Mesendoderm (in vitro differentiated cells): Measurements from ENCODE around the gene UHRF1.

Experiments
- DNase-seq: peaks from one replicate; pipeline ENCODE4 v3.0.0; 2013
- H2AK5ac ChIP-seq: 2 replicates; pipeline ENCODE4 v1.6.1; 2013; ENCODE audit warnings: low read length, inconsistent platforms
- H2BK120ac ChIP-seq: 2 replicates; pipeline ENCODE4 v1.6.1; 2013; ENCODE audit warnings: low read depth, mild to moderate bottlenecking, low read length, moderate library complexity, mixed read lengths
- H2BK15ac ChIP-seq: replicated peaks from 2 replicates; pipeline ENCODE4 v1.6.1; 2013; ENCODE audit warnings: low read depth, mild to moderate bottlenecking, moderate library complexity
- H2BK5ac ChIP-seq: 2 replicates; pipeline ENCODE4 v1.6.1; 2013; ENCODE audit warnings: low read length, inconsistent platforms
- H3K18ac ChIP-seq: 2 replicates; pipeline ENCODE4 v1.6.1; 2013; ENCODE audit warnings: mild to moderate bottlenecking, low read length, mixed read lengths
- H3K23ac ChIP-seq: one replicate; pipeline ENCODE4 v1.6.1; 2013; ENCODE audit warnings: low read length
- H3K27ac ChIP-seq: 2 replicates; pipeline ENCODE4 v1.5.1; 2013; ENCODE audit warnings: low read depth, mild to moderate bottlenecking, inconsistent platforms, low read length, moderate library complexity
- H3K27me3 ChIP-seq: 2 replicates; pipeline ENCODE4 v1.6.1; 2013; ENCODE audit warnings: low read length, control low read depth, mild to moderate bottlenecking, inconsistent platforms; ENCODE audit not compliant: insufficient read depth, poor library complexity
- H3K36me3 ChIP-seq: 2 replicates; pipeline ENCODE4 v1.6.1; 2013; ENCODE audit warnings: low read length, inconsistent platforms; ENCODE audit not compliant: control insufficient read depth, insufficient read depth
- H3K4ac ChIP-seq: one replicate; pipeline ENCODE4 v1.6.1; 2013; ENCODE audit warnings: low read depth, mild to moderate bottlenecking, low read length, moderate library complexity
- H3K4me1 ChIP-seq: 2 replicates; pipeline ENCODE4 v1.6.1; 2013; ENCODE audit warnings: low read depth, low read length, inconsistent platforms; ENCODE audit not compliant: control insufficient read depth
- H3K4me2 ChIP-seq: 2 replicates; pipeline ENCODE4 v1.6.1; 2013; ENCODE audit warnings: low read length
- H3K4me3 ChIP-seq: 2 replicates; pipeline ENCODE4 v1.5.1; 2013; ENCODE audit warnings: mild to moderate bottlenecking, low read length
- H3K56ac ChIP-seq: one replicate; pipeline ENCODE4 v1.6.1; 2013; ENCODE audit warnings: low read length
- H3K79me1 ChIP-seq: 2 replicates; pipeline ENCODE4 v1.6.1; 2013; ENCODE audit warnings: low read length, inconsistent platforms
- H3K79me2 ChIP-seq: 2 replicates; pipeline ENCODE4 v1.6.1; 2013; ENCODE audit warnings: mild to moderate bottlenecking, low read length; ENCODE audit not compliant: control insufficient read depth, insufficient read depth
- H3K9ac ChIP-seq: 2 replicates; pipeline ENCODE4 v1.6.1; 2013; ENCODE audit warnings: low read length, inconsistent platforms
- H4K5ac ChIP-seq: one replicate; pipeline ENCODE4 v1.6.1; 2013; ENCODE audit warnings: low read length
- H4K8ac ChIP-seq: one replicate; pipeline ENCODE4 v1.6.1; 2013; ENCODE audit warnings: low read depth, mild to moderate bottlenecking, control low read depth, low read length, moderate library complexity
- WGBS: extraction: QIAGEN DNeasy Blood & Tissue Kit; methylation state at CpG from one replicate; pipeline ENCODE4 v1.1.7; 2013; ENCODE audit warnings: low lambda C conversion rate, missing lambda C conversion rate; ENCODE audit not compliant: insufficient coverage; ENCODE audit errors: extremely low coverage; 5-methylcytosine and 5-hydroxymethylcytosine counted together

The UHRF1 gene

GRCh38 chr19:4904481-4904880, 4.8 kb upstream of the UHRF1 start:
- Histone ChIP-seq H3K79me1 (no peaks in the 10 kb centered on the region), H3K36me3 (no peaks in the 10 kb centered on the region), H3K4me2 (no peak overlapping the region), H2BK15ac (no peak overlapping the region), H3K27me3 (no peaks in the 10 kb centered on the region), H3K23ac (no peak overlapping the region), H4K5ac (no peak overlapping the region), H3K4me3 (no peak overlapping the region), H3K9ac (no peak overlapping the region), H3K79me2 (no peaks in the 10 kb centered on the region), H2AK5ac (no peak overlapping the region), H2BK5ac (no peak overlapping the region), H3K4me1 (no peaks in the 10 kb centered on the region), H3K56ac (no peak overlapping the region), H3K27ac (no peak overlapping the region), H2BK120ac (no peak overlapping the region), H4K8ac (no peak overlapping the region), H3K18ac (no peak overlapping the region), H3K4ac (no peak overlapping the region)
- no CpG with 5 or more reads among the region's 3 CpGs for WGBS
- DNase-seq = no peak

DNA sequence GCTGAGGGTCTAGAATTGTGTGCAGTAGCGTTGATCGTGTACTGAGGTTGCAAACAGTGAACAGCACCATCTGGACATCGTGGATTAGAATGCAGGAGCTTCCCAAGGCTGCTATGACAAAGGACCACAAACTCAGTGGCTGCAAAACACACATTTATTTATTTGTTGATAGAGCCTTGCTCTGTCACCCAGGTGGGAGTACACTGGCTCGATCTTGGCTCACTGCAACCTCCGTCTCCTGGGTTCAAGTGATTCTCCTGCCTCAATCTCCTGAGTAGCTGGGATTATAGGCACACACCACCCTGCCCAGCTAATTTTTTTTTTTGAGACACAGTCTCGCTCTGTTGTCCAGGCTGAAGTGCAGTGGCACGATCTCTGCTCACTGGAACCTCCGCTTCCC, 2.3 kb upstream of the UHRF1 start:
- no peak overlapping the region for H3K9ac ChIP-seq
- H4K8ac ChIP-seq = no peak overlapping the region
- no peak for DNase-seq
- no peak overlapping the region for H2BK5ac ChIP-seq
- H3K27ac ChIP-seq = no peak overlapping the region
- H2BK120ac ChIP-seq = no peak overlapping the region
- H3K18ac ChIP-seq = no peak overlapping the region
- H3K23ac ChIP-seq = no peak overlapping the region
- H3K36me3 ChIP-seq = peaks cover 2% of the 10 kb centered on the region
- H4K5ac ChIP-seq = no peak overlapping the region
- no peak overlapping the region for H3K4me3 ChIP-seq
- no peak overlapping the region for H2BK15ac ChIP-seq
- peaks cover 16% of the 10 kb centered on the region for H3K79me2 ChIP-seq
- no peak overlapping the region for H2AK5ac ChIP-seq
- no peaks in the 10 kb centered on the region for H3K27me3 ChIP-seq
- no peak overlapping the region for H3K56ac ChIP-seq
- H3K79me1 ChIP-seq = peaks cover 10% of the 10 kb centered on the region
- no peaks in the 10 kb centered on the region for H3K4me1 ChIP-seq
- H3K4me2 ChIP-seq = no peak overlapping the region
- no peak overlapping the region for H3K4ac ChIP-seq
- no CpG with 5 or more reads among the region's 8 CpGs for WGBS

DNA sequence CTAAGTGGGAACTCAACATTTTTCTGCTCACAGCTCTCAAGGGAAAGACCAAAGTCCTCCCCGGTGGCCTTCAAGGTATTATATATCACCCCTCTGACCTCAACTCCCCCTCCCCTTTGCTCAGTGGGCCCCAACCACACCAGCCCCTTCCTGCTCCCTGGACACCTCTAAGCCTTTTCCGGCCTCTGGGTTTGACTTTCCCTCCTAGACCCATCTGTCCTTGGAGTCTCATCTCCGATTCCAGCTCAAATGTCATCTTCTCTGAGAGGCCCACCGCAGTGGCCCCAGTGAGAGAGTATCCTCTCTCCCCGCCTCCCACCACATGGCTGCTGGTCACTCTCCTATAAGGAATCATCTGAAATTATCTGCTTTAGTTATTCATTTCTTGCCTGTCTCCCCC, 941 bp upstream of the UHRF1 start:
- H4K8ac ChIP-seq = no peak overlapping the region
- H2BK15ac ChIP-seq = no peak overlapping the region
- H4K5ac ChIP-seq = no peak overlapping the region
- no peak overlapping the region for H3K4me2 ChIP-seq
- peaks cover 26% of the 10 kb centered on the region for H3K79me2 ChIP-seq
- no peak overlapping the region for H2BK5ac ChIP-seq
- WGBS = no CpG with 5 or more reads among the region's 5 CpGs
- H3K23ac ChIP-seq = no peak overlapping the region
- H3K18ac ChIP-seq = no peak overlapping the region
- no peaks in the 10 kb centered on the region for H3K4me1 ChIP-seq
- H3K27me3 ChIP-seq = no peaks in the 10 kb centered on the region
- no peak overlapping the region for H3K27ac ChIP-seq
- H3K56ac ChIP-seq = peak overlapping the region; percentile 58
- H3K9ac ChIP-seq = no peak overlapping the region
- no peak overlapping the region for H2BK120ac ChIP-seq
- no peak overlapping the region for H3K4ac ChIP-seq
- DNase-seq = peak; percentile 27
- H3K4me3 ChIP-seq = no peak overlapping the region
- no peak overlapping the region for H2AK5ac ChIP-seq
- peaks cover 2% of the 10 kb centered on the region for H3K36me3 ChIP-seq
- H3K79me1 ChIP-seq = peaks cover 13% of the 10 kb centered on the region

DNA sequence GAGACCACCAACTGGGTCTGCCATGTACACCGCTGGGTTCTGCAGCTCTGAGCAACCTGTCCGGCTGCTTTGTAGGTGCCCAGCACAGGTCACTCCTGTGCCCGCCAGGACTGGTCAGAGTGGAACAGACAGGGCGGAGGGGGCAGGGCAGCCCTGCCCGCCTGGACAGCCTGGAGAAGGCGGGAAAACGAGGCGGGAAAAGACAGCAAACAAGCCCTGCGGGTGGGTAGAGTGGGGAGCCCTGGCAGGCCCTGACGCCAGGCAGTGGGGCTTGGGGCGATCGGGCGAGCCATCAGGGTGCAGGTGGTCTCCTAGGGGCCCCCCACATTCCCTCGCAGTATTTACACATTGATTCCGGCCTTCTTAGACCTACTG, 533 bp upstream of the UHRF1 start:
- H2BK5ac ChIP-seq = no peak overlapping the region
- peaks cover 30% of the 10 kb centered on the region for H3K79me2 ChIP-seq
- H4K8ac ChIP-seq = no peak overlapping the region
- H3K4ac ChIP-seq = no peak overlapping the region
- H3K4me3 ChIP-seq = no peak overlapping the region
- no peak overlapping the region for H2BK120ac ChIP-seq
- no peak overlapping the region for H2AK5ac ChIP-seq
- no peaks in the 10 kb centered on the region for H3K4me1 ChIP-seq
- peaks cover 2% of the 10 kb centered on the region for H3K36me3 ChIP-seq
- no peaks in the 10 kb centered on the region for H3K27me3 ChIP-seq
- peaks cover 16% of the 10 kb centered on the region for H3K79me1 ChIP-seq
- no CpG with 5 or more reads among the region's 15 CpGs for WGBS
- no peak overlapping the region for H3K4me2 ChIP-seq
- no peak for DNase-seq
- no peak overlapping the region for H3K23ac ChIP-seq
- peak overlapping the region; percentile 58 for H3K56ac ChIP-seq
- H4K5ac ChIP-seq = no peak overlapping the region
- H3K9ac ChIP-seq = peak overlapping the region; percentile 48
- H2BK15ac ChIP-seq = no peak overlapping the region
- no peak overlapping the region for H3K27ac ChIP-seq
- H3K18ac ChIP-seq = no peak overlapping the region

DNA sequence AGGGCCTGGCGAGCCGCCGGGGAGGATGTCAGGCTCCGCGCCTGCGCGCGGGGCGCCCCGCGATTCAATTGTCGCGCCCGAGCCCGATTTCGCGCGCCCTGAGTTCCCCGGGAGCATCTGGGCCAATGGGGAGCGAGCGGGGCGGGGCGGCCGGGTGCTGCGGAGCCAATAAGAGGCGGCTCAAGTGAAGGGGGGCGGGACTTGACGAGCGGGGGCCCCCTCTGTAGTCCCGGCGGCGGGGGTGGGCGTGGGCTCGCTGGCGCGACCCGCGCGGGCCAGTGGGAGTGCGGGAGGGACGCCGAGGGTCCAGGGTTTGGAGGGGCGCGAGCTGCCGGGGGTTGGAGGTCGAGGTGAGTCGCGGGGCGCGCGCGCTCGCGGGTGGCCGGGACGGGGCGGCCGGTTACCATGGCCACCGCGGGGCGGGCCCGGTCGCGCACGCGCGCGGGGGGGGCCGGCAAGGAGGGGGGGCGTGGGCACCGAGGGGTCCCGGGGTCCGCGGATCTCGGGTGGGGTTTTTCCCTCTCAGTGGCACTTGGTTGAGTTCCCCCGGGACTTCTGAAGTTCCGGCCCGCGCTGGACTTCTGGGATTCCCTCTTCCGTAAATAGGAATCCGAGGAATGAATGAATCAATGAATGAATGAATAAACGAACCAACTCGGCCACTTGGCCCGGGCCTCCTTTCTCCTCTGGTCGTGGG, 744 bp downstream of the UHRF1 start:
- peak; percentile 92 for DNase-seq

More for the DNA sequence above, 744 bp downstream of the UHRF1 start:
- H3K4ac ChIP-seq = peak overlapping the region; percentile 75
- peaks cover 41% of the 10 kb centered on the region for H3K79me2 ChIP-seq
- H3K56ac ChIP-seq = peak overlapping the region; percentile 94
- no peak overlapping the region for H2BK120ac ChIP-seq
- no peak overlapping the region for H3K23ac ChIP-seq
- H3K4me2 ChIP-seq = peak overlapping the region; percentile 79
- H3K18ac ChIP-seq = peak overlapping the region; percentile 46
- H2AK5ac ChIP-seq = no peak overlapping the region
- peaks cover 20% of the 10 kb centered on the region for H3K79me1 ChIP-seq
- H2BK15ac ChIP-seq = no peak overlapping the region
- H3K27me3 ChIP-seq = no peaks in the 10 kb centered on the region
- H4K5ac ChIP-seq = no peak overlapping the region
- no peak overlapping the region for H4K8ac ChIP-seq
- no CpG with 5 or more reads among the region's 85 CpGs for WGBS
- peaks cover 4% of the 10 kb centered on the region for H3K36me3 ChIP-seq
- H3K4me1 ChIP-seq = no peaks in the 10 kb centered on the region
- no peak overlapping the region for H3K27ac ChIP-seq
- H3K4me3 ChIP-seq = peak overlapping the region; percentile 59
- H2BK5ac ChIP-seq = no peak overlapping the region
- peak overlapping the region; percentile 78 for H3K9ac ChIP-seq
